ENCODE measurements around the gene MYO5A.
"Not testable (repeated sequence)": the region's sequence is repeated elsewhere in the genome, so short reads cannot be mapped to it uniquely, and the experiment has no call there.

Gene MYO5A

GRCh38 chr15:52528564-52529340 lies at the start of gene MYO5A:
MYO5A (minus strand) TSS chr15:52528880; CDS start chr15:52528806, 74 bp downstream.
- DNase-seq = no peak

DNA sequence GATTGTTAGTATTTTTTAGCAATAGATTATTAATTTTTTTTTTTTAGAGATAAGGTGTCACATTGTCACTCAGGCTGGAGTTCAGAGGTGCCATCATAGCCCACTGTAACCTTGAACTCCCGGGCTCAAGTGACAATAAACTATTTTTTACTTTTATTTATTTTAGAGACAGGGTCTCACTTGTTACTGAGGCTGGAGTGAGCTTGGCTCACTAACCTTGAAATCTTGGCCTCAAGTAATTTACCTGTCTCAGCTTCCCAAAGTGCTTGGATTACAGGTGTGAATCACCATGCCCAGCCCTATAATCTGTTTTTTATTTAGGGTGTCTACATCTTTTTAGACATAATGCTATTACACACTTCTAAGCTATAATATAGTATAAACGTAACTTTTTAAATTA lies 48.0 kb upstream of the MYO5A start:
- DNase-seq = no peak

DNA sequence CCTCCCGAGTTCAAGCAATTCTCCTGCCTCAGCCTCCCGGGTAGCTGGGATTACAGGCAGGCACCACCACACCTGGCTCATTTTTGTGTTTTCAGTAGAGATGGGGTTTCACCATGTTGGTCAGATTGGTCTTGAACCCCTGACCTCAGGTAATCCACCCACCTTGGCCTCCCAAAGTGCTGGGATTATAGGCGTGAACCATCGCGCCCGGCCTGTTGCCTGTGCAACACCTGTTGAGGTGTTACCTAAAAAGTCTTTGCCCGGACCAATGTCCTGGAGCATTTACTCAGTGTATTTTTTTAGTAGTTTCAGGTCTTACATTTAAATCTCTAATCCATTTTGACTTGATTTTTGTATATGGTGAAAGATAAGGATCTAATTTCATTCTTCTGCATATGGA lies 46.9 kb upstream of the MYO5A start:
- not testable (repeated sequence) for DNase-seq

DNA sequence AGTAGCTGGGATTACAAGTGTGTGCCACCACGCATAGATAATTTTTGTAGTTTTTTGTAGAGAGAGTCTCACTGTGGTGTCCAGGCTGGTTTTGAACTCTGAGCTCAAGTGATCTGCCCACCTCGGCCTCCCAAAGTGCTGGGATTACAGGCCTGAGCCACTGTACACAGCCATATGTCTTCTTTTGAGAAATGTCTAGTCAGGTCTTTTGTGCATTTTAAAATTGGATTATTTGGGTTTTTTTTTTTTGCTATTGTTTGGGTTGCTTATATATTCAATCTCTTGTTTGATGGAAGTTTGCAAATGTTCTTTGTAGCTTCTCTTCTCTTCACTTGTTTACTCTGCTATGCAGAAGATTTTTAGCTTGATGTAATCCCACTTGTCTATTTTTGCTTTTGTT lies 46.4 kb upstream of the MYO5A start:
- DNase-seq = no peak

DNA sequence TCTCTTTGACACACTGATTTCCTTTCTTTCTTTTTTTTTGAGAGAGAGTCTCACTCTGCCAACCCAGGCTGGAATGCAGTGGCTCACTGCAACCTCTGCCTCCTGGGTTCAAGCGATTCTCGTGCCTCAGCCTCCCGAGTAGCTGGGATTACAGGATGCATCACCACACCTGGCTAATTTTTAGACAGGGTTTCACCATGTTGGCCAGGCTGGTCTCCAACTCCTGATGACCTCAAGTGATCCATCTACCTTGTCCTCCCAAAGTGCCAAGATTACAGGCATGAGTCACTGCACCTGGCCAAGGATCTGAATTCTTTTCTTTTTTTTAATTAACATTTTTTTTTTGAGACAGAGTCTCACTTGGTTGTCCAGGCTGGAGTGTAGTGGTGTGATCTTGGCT lies 45.9 kb upstream of the MYO5A start:
- DNase-seq = not testable (repeated sequence)

GRCh38 chr15:52568601-52569585 lies 40.2 kb upstream of the MYO5A start, which contains the start of gene ARPP19:
ARPP19 (minus strand) TSS chr15:52569030; CDS start chr15:52568892, 138 bp downstream.
- DNase-seq = peak; percentile 36 to 89

- DNase-seq = no peak
These were observed 39.4 kb upstream of the MYO5A start for GRCh38 chr15:52567871-52568600.

DNA sequence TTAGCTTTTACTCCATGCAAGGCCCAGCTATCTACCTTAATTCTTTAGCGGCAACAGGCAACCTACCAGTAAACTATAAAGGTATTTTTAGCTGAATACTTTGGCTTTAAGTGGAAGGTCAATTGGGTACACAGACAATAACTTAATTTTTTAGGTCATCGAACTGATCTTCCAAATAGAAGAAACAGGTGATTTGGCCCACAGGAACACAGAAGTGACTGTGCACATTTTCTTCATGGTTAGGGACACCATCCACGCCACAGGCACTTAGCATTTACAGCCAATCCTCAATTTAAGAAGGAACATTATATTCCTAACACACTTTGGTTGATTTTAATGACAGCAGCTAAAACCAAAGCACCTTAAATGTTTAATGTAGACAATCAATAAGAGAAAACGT lies 38.2 kb upstream of the MYO5A start:
- no peak for DNase-seq

GRCh38 chr15:52565417-52566358 lies 37.0 kb upstream of the MYO5A start:
- not testable (repeated sequence) for DNase-seq

GRCh38 chr15:52563501-52564060 lies 34.9 kb upstream of the MYO5A start:
- no peak for DNase-seq

GRCh38 chr15:52559575-52559974 lies 30.9 kb upstream of the MYO5A start:
- no peak for DNase-seq

DNA sequence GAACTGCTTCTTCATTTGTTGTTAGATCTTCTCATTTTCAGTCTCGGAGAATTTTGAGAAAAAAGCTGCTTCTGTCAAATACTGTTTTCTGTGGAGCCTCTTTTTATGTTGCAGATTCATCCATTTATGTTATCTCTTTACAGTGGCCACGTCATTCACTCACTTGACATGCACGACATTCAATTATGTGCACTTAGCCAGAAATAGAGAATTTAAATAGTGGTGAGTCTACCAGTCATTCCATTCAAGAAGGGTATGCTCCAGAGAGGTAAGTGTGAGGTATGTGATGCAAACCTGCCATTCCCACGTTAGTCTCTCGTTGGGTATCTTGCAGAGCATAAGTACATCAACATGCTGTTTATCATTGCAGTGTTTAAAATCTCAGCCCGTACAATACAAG lies 30.3 kb upstream of the MYO5A start:
- DNase-seq = no peak

- DNase-seq = no peak
These were observed 29.5 kb upstream of the MYO5A start for GRCh38 chr15:52558196-52558595.

DNA sequence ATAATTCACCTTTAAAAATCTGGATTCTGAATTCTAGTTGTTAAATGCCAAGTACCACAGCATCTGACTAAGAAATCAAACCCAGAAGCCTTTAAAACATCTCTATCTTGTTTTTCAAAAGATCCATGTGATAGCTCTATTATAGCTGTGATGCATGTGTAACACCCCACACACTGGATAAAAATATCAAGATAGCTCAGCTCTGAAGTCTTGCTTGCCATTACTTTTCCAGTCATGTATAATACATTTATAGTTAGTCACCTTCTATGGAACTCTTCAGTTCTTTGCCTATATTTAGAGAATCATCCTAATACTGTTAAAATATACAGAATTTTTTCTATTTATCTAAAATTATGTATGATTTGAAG lies 28.6 kb upstream of the MYO5A start:
- no peak for DNase-seq

- no peak for DNase-seq
These were observed 28.0 kb upstream of the MYO5A start for GRCh38 chr15:52556524-52557273.

- no peak for DNase-seq
These were observed 23.6 kb upstream of the MYO5A start for GRCh38 chr15:52552303-52552702.

GRCh38 chr15:52551762-52552161 lies 23.1 kb upstream of the MYO5A start:
- DNase-seq = no peak

- not testable (repeated sequence) for DNase-seq
These were observed 22.5 kb upstream of the MYO5A start for GRCh38 chr15:52551186-52551585.

GRCh38 chr15:52546031-52546751 lies 17.5 kb upstream of the MYO5A start:
- no peak for DNase-seq
